ENCODE results near the gene FOXL1. TPM values are rescaled to one million over a fixed set of nuclear protein-coding genes. Genes with fewer than 3 reads are reported as not detected.

Gene FOXL1
- polyA plus RNA-seq, 2 of the 4 experiments (the other 2 are of a cell fraction) = 0.48 to 0.70 TPM

GRCh38 chr16:86580063-86580790 is 1.9 kb downstream of the FOXL1 start:
- peaks cover 15% of the 10 kb centered on the region for H3K4me1 ChIP-seq
- CTCF ChIA-PET = interaction anchor here (1.5 to 1.8 kb wide), 2 partner anchors 16 to 482 kb away, joined by 9 read pairs; no protein-coding TSS in a partner anchor
- H3K27ac ChIP-seq = no peak overlapping the region
- H3K4me2 ChIP-seq = no peak overlapping the region
- H3K4me3 ChIP-seq = no peak overlapping the region
- 85% methylated on average over 19 of the region's 19 CpGs for WGBS (ENCODE audit: missing lambda C conversion rate)
- ATAC-seq (no peak), DNase-seq (ENCODE audit: low read depth in 1 of 2, low spot score in 1 of 2) (no peak), FAIRE-seq (no peak)
- no peaks in the 10 kb centered on the region for H3K9me3 ChIP-seq
- no peak for TF ChIP-seq EP300 (IDR thresholded peaks at IDR 0.05)
- no peak for TF ChIP-seq HMGXB4 (CRISPR knock-in tag; IDR thresholded peaks at IDR 0.05; ENCODE audit: borderline replicate concordance)
- TF ChIP-seq HOXB5 (CRISPR knock-in tag; IDR thresholded peaks at IDR 0.05) = no peak
- TF ChIP-seq HEYL (CRISPR knock-in tag; IDR thresholded peaks at IDR 0.05) = no peak
- no peak for TF ChIP-seq ELK1 (IDR thresholded peaks at IDR 0.05; ENCODE audit: low read depth, low read length)
- TF ChIP-seq USF2 (IDR thresholded peaks at IDR 0.05) = no peak
- no peak for TF ChIP-seq RCOR1 (IDR thresholded peaks at IDR 0.05; ENCODE audit: low read depth, low read length)
- no peak for TF ChIP-seq CBX8 (IDR thresholded peaks at IDR 0.05)
- TF ChIP-seq ZNF302 (CRISPR knock-in tag; IDR thresholded peaks at IDR 0.05) = no peak
- no peak for TF ChIP-seq NPAS2 (CRISPR knock-in tag; IDR thresholded peaks at IDR 0.05; ENCODE audit: borderline replicate concordance)
- no peak for TF ChIP-seq NFE2L2 (conservative IDR thresholded peaks at IDR 0.05; ENCODE audit: low read length)
- TF ChIP-seq JUNB (IDR thresholded peaks at IDR 0.05) = no peak
- no peak for TF ChIP-seq POLR2A (IDR thresholded peaks at IDR 0.05; ENCODE audit: low read length)
- no peak for TF ChIP-seq POLR2AphosphoS2 (conservative IDR thresholded peaks at IDR 0.05; ENCODE audit: low read length)
- TF ChIP-seq BHLHE40 (IDR thresholded peaks at IDR 0.05; ENCODE audit: low read depth, low read length) = no peak
- TF ChIP-seq JUN (IDR thresholded peaks at IDR 0.05) = no peak
- POLR2A ChIA-PET = no interaction called here

GRCh38 chr16:86580791-86581170 is 2.4 kb downstream of the FOXL1 start:
- no peak for TF ChIP-seq CBX8 (IDR thresholded peaks at IDR 0.05)
- TF ChIP-seq FOSL2 (IDR thresholded peaks at IDR 0.05) = no peak
- TF ChIP-seq FOSL2 (CRISPR knock-in tag; IDR thresholded peaks at IDR 0.05) = no peak
- TF ChIP-seq HDAC2 (IDR thresholded peaks at IDR 0.05) = no peak
- TF ChIP-seq ZFP36 (IDR thresholded peaks at IDR 0.05; ENCODE audit: borderline replicate concordance, partially characterized antibody) = no peak
- no peak for TF ChIP-seq HOXA7 (CRISPR knock-in tag; IDR thresholded peaks at IDR 0.05)
- TF ChIP-seq RFX5 (IDR thresholded peaks at IDR 0.05) = no peak
- no peak for TF ChIP-seq RARB (CRISPR knock-in tag; IDR thresholded peaks at IDR 0.05)
- Histone ChIP-seq H3K4me3 (no peak overlapping the region), H3K27ac (no peak overlapping the region; a peak in 1 of 6 replicates), H3K4me2 (no peak overlapping the region), H3K9me3 (no peaks in the 10 kb centered on the region), H3K4me1 (peaks cover 21% of the 10 kb centered on the region)
- FAIRE-seq = no peak
- ChIA-PET CTCF (interaction anchor here (1.5 to 1.8 kb wide), 2 partner anchors 17 to 482 kb away, joined by 9 read pairs; no protein-coding TSS in a partner anchor), POLR2A (no interaction called here)
- ATAC-seq = no peak
- DNase-seq (ENCODE audit: low read depth in 1 of 2, low spot score in 1 of 2) = no peak
- 93% methylated on average over 9 of the region's 9 CpGs for WGBS (ENCODE audit: missing lambda C conversion rate)
